ENCODE results near the gene LYZL1.
"Not testable (repeated sequence)": the region's sequence is repeated elsewhere in the genome, so short reads cannot be mapped to it uniquely, and the experiment has no call there.

DNA sequence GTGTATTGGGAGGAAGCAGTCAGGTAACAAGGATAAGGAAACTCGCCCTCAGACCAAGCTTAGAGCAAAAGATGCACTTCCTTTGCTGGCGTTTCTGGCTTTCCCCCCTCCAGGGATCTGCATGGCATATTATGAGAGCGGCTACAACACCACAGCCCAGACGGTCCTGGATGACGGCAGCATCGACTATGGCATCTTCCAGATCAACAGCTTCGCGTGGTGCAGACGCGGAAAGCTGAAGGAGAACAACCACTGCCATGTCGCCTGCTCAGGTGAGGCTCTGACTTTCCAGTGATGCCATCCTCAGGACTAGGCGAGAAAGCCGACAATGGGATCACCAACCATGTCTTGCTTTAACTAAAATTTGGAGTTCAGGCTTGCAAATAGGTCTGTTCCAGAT, 3.5 kb downstream of the LYZL1 start:
- TF ChIP-seq FOSL1 (IDR thresholded peaks at IDR 0.05; ENCODE audit: insufficient read depth, low read depth, low read length); EGR1 (IDR thresholded peaks at IDR 0.05; ENCODE audit: borderline replicate concordance, low read depth, low read length); EZH2 (IDR thresholded peaks at IDR 0.05; ENCODE audit: low read depth, low read length, severe bottlenecking); CREB1 (IDR thresholded peaks at IDR 0.05); MAFK (IDR thresholded peaks at IDR 0.05; ENCODE audit: low read depth, low read length); CBX5 (IDR thresholded peaks at IDR 0.05; ENCODE audit: low read depth, low read length); RFX5 (IDR thresholded peaks at IDR 0.05; ENCODE audit: borderline replicate concordance, low read depth, low read length); RBBP5 (IDR thresholded peaks at IDR 0.05; ENCODE audit: borderline replicate concordance, low read depth, low read length); CEBPB (IDR thresholded peaks at IDR 0.05; ENCODE audit: low read depth, low read length); PHF8 (conservative IDR thresholded peaks at IDR 0.05; ENCODE audit: low read depth, low read length); CHD2 (IDR thresholded peaks at IDR 0.05; ENCODE audit: low read length): not testable (repeated sequence)
- TF ChIP-seq, protein P1, sequence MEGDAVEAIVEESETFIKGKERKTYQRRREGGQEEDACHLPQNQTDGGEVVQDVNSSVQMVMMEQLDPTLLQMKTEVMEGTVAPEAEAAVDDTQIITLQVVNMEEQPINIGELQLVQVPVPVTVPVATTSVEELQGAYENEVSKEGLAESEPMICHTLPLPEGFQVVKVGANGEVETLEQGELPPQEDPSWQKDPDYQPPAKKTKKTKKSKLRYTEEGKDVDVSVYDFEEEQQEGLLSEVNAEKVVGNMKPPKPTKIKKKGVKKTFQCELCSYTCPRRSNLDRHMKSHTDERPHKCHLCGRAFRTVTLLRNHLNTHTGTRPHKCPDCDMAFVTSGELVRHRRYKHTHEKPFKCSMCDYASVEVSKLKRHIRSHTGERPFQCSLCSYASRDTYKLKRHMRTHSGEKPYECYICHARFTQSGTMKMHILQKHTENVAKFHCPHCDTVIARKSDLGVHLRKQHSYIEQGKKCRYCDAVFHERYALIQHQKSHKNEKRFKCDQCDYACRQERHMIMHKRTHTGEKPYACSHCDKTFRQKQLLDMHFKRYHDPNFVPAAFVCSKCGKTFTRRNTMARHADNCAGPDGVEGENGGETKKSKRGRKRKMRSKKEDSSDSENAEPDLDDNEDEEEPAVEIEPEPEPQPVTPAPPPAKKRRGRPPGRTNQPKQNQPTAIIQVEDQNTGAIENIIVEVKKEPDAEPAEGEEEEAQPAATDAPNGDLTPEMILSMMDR (IDR thresholded peaks at IDR 0.05; ENCODE audit: control extremely low read depth in 1 of 3, insufficient read depth in 1 of 3, low read depth in 1 of 3, low read length in 3 of 3): not testable (repeated sequence)

All from H1 (cell line).